OCI-LY3 (cell line): ENCODE results near the gene SIRT3.

Source experiments
- CTCF ChIP-seq: fragments of 200-600, 300-600 bp; sonication (generic); IDR thresholded peaks from 2 replicates; pipeline ENCODE4 v1.5.1; 2014; ENCODE audit warnings: antibody characterized with exemption, low read length, low read depth
- EZH2phosphoT487 ChIP-seq: fragments of 200-600 bp; shearing (Covaris generic); IDR thresholded peaks from 2 replicates; pipeline ENCODE4 v1.6.1; 2018; ENCODE audit warnings: antibody characterized with exemption, mixed run types, low read depth

GRCh38 chr11:285021-285893 lies 49.1 kb upstream of the SIRT3 start:
- TF ChIP-seq CTCF (no peak), EZH2phosphoT487 (no peak)
